Lower leg skin (tissue), 4 donors: Measurements from ENCODE around the gene POLR3K. TPM values are rescaled to one million over a fixed set of nuclear protein-coding genes. Genes with fewer than 3 reads are reported as not detected.
"Not testable (repeated sequence)": the region's sequence is repeated elsewhere in the genome, so short reads cannot be mapped to it uniquely, and the experiment has no call there.

ENCODE experiments used
- DNase-seq, 2 donors: peaks; one replicate each; pipeline ENCODE4 v3.0.0-alpha.2; 2019; ENCODE audit warnings: low spot score in 2 of 2
- H3K4me3 ChIP-seq: fragments of 200-600 bp; sonication (generic); 2 replicates; pipeline ENCODE4 v1.5.1; 2017; ENCODE audit warnings: mild to moderate bottlenecking, low read depth; ENCODE audit not compliant: poor library complexity, severe bottlenecking
- POLR2A ChIP-seq, 2 donors: fragments of 450-650 bp; IDR thresholded peaks; one replicate each; pipeline ENCODE4 v1.6.1; 2016 to 2017; ENCODE audit warnings: antibody characterized with exemption in 2 of 2, mild to moderate bottlenecking in 1 of 2, moderate library complexity in 1 of 2
- WGBS, 2 donors: methylation state at CpG; one replicate each; pipeline ENCODE4 v1.1.5; 2018; 5-methylcytosine and 5-hydroxymethylcytosine counted together
- intact Hi-C: fragments of 100-400 bp; cut with DNase I; formaldehyde crosslinking; loops from one replicate; pipeline ENCODE4 v1.15.0; 2023; ENCODE audit warnings: low total_unique reads
- total RNA-seq, 4 donors: library from RNA; depleted of rRNA; stranded (reverse); fragments of >200 nt; gene quantifications; one replicate each; pipeline ENCODE4 v1.1.0, GENCODE V29; 2016
- TF ChIP-seq, protein P1 (sequence below), 3 donors: fragments of 450-650 bp; IDR thresholded peaks; one replicate each; pipeline ENCODE4 v1.5.1; 2016; ENCODE audit warnings: antibody characterized with exemption in 3 of 3, mild to moderate bottlenecking in 3 of 3, moderate library complexity in 2 of 3

Gene POLR3K
- total RNA-seq, 4 donors from 2014 or later, result 1.1 to 6.0 (median 3.0) TPM

DNA sequence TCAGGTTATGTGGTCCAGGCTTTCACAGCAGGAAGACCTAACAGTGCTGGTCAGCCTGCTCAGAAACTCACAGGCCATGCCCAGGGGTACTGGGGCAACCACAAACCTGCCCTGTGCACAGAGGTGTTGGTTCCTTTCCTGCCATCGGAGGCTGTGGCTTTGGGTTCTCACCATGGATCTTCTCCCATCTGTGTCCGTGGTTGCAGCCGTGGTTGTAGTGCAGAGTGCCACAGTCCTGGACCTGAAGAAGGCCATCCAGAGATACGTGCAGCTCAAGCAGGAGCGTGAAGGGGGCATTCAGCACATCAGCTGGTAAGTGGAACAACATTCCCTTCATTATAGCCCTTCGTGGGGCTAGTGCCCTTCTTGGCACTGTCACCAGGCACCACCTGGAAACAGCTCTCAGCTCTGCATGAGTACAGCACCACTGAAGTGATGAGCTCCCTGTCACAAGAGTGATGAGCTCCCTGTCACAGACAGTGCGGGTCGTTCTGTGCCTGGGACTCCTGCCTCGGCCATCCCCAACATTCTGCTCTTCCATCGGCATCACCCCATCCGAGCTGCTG is 2.2 kb upstream of the POLR3K start:
- intact Hi-C loops, result no loop called here

DNA sequence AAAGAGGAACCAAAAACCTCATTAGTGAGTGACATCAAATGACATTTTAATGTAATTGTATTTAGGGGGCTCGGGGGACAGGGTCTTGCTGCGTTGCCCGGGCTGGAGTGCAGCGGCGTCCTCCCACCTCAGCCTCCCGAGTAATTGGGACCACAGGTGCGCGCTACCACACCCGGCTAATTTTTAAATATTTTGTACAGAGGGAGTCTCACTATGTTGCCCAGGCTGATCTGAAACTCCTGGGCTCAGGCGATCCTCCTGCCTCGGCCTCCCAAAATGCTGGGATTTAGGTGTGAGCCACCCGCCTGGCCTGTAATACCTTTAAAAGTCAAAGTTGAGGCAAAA is 801 bp upstream of the POLR3K start:
- DNase-seq, result no peak
- intact Hi-C loops, result no loop called here
- 42 to 51% methylated on average over 12 of the region's 12 CpGs for WGBS, 2 donors
- H3K4me3 ChIP-seq, result peak overlapping the region; percentile 63
- TF ChIP-seq POLR2A (IDR thresholded peaks at IDR 0.05), result no peak
- TF ChIP-seq, protein P1, sequence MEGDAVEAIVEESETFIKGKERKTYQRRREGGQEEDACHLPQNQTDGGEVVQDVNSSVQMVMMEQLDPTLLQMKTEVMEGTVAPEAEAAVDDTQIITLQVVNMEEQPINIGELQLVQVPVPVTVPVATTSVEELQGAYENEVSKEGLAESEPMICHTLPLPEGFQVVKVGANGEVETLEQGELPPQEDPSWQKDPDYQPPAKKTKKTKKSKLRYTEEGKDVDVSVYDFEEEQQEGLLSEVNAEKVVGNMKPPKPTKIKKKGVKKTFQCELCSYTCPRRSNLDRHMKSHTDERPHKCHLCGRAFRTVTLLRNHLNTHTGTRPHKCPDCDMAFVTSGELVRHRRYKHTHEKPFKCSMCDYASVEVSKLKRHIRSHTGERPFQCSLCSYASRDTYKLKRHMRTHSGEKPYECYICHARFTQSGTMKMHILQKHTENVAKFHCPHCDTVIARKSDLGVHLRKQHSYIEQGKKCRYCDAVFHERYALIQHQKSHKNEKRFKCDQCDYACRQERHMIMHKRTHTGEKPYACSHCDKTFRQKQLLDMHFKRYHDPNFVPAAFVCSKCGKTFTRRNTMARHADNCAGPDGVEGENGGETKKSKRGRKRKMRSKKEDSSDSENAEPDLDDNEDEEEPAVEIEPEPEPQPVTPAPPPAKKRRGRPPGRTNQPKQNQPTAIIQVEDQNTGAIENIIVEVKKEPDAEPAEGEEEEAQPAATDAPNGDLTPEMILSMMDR (IDR thresholded peaks at IDR 0.05), result no peak

More for the DNA sequence above, 2.2 kb upstream of the POLR3K start:
- TF ChIP-seq POLR2A (IDR thresholded peaks at IDR 0.05), result no peak
- TF ChIP-seq, protein P1 (IDR thresholded peaks at IDR 0.05), result no peak
- no peak overlapping the region for H3K4me3 ChIP-seq
- DNase-seq, result no peak
- 74 to 84% methylated on average over 11 of the region's 11 CpGs for WGBS, 2 donors

DNA sequence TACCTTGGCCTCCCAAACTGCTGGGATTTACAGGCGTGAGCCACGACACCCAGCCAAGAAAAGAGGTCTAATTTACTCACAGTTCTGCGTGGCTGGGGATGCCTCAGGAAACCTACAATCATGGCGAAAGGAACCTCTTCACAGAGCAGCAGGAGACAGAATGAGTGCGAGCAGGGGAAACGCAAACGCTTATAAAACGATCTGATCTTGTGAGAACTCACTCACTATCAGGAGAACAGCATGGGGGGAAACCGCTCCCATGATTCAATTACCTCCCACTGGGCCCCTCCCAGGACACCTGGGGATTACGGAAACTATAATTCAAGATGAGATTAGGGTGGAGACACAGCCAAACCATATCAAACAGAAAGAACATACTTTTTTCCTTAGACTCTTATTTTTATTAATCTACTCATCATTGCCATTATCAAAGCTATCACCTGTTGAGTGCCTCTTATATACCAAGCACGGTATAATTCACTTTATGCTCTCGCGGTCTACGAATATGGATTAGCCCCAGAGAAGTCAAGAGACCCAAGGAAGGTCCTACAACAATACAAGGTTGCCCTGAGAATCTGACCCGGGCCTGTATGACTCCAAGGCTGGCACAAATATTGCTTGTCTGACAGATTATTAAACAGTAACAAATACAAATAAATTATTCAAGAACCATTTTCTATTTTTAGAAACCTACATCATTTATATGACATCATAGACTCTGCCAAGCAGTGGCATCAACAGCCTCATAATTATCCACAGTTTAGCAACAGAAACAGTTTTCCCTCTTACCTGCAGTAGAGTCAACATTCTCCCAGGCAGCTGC is 2.4 kb downstream of the POLR3K start:
- no peak overlapping the region for H3K4me3 ChIP-seq
- WGBS, 2 donors, result 92 to 93% methylated on average over 15 of the region's 15 CpGs
- no peak for DNase-seq
- no peak for TF ChIP-seq POLR2A (IDR thresholded peaks at IDR 0.05)
- TF ChIP-seq, protein P1 (IDR thresholded peaks at IDR 0.05), result no peak
- intact Hi-C loops, result no loop called here

GRCh38 chr16:47234-47633 is 6.2 kb downstream of the POLR3K start:
- TF ChIP-seq, protein P1 (IDR thresholded peaks at IDR 0.05), result no peak
- no peak for TF ChIP-seq POLR2A (IDR thresholded peaks at IDR 0.05)
- WGBS, 2 donors, result 92 to 93% methylated on average over 7 of the region's 7 CpGs
- H3K4me3 ChIP-seq, result no peak overlapping the region
- intact Hi-C loops, result no loop called here
- DNase-seq, result no peak

GRCh38 chr16:46510-46909 is 6.9 kb downstream of the POLR3K start:
- 94% methylated on average over 7 of the region's 7 CpGs for WGBS, 2 donors
- H3K4me3 ChIP-seq, DNase-seq, intact Hi-C loops: not testable (repeated sequence)

DNA sequence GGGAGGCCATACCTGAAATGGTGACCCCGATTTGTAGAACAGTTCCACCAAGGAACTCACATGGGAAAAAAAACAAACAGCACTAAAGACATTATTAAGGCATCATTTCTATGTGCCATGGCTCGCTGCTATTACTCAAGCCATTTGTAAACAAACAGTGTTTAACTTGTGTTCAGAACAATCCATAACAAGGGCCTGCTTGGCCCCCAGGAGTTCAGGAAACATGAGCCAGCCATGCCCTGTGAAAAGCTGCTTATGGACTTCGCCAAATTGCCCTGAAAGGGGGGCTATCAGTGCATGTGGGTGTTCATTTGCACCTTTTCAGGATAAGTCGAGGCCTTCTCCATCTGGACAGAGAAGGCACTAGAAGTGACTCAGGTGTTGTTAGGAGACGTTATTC is 8.0 kb downstream of the POLR3K start:
- intact Hi-C loops, result no loop called here
- WGBS, 2 donors, result 93 to 94% methylated on average over 5 of the region's 5 CpGs
- no peak overlapping the region for H3K4me3 ChIP-seq
- TF ChIP-seq, protein P1 (IDR thresholded peaks at IDR 0.05), result no peak
- no peak for TF ChIP-seq POLR2A (IDR thresholded peaks at IDR 0.05)
- DNase-seq, result no peak
